Uterus (tissue), 4 donors: ENCODE measurements around the gene TAS1R3. TPM values are rescaled to one million over a fixed set of nuclear protein-coding genes. Genes with fewer than 3 reads are reported as not detected.

Experiments used
- DNase-seq, 2 donors: peaks; one replicate each; pipeline ENCODE4 v3.0.0-alpha.2; 2019 to 2020
- H3K27ac ChIP-seq, 2 donors: fragments of 200-600 bp; sonication (generic); 1 replicate in 1 of 2; 2 replicates in 1 of 2; pipeline ENCODE4 v1.5.1; 2016 to 2018
- H3K27me3 ChIP-seq, 2 donors: fragments of 200-600 bp; sonication (generic); one replicate each; pipeline ENCODE4 v1.5.1; 2018 to 2019; ENCODE audit warnings: control low read depth in 1 of 2
- H3K36me3 ChIP-seq, 2 donors: fragments of 200-600 bp; sonication (generic); one replicate each; pipeline ENCODE4 v1.5.1; 2019; ENCODE audit warnings: control low read depth in 1 of 2
- H3K4me1 ChIP-seq, 2 donors: fragments of 200-600 bp; sonication (generic); one replicate each; pipeline ENCODE4 v1.5.1; 2018 to 2019; ENCODE audit warnings: control low read depth in 1 of 2
- H3K4me3 ChIP-seq, 2 donors: fragments of 200-600 bp; sonication (generic); 1 replicate in 1 of 2; 2 replicates in 1 of 2; pipeline ENCODE4 v1.5.1; 2018 to 2019; ENCODE audit warnings: mild to moderate bottlenecking in 1 of 2
- H3K9me3 ChIP-seq, 2 donors: fragments of 200-600 bp; sonication (generic); one replicate each; pipeline ENCODE4 v1.5.1; 2019; ENCODE audit warnings: control low read depth in 1 of 2
- POLR2A ChIP-seq, 2 donors: fragments of 450-650 bp; IDR thresholded peaks; one replicate each; pipeline ENCODE4 v1.6.1; 2016; ENCODE audit warnings: antibody characterized with exemption in 2 of 2, mild to moderate bottlenecking in 1 of 2, moderate library complexity in 1 of 2
- intact Hi-C: fragments of 100-400 bp; cut with DNase I; formaldehyde crosslinking; loops from one replicate; pipeline ENCODE4 v1.15.1; 2023; ENCODE audit warnings: low total_unique reads
- total RNA-seq, 4 donors: library from RNA; depleted of rRNA in 3 of 4; stranded (reverse); fragments of >200 nt in 3 of 4; gene quantifications; one replicate each; pipeline versions ENCODE4 v1.1.0 to v1.2.4, GENCODE V29; 2014 to 2023
- TF ChIP-seq, protein P1 (sequence below), 4 experiments: fragments of 200-600 bp in 2 of 4; fragments of 450-650 bp in 2 of 4; sonication (generic) in 2 of 4; IDR thresholded peaks; one replicate each; pipeline ENCODE4 v1.5.1; 2016 to 2019; ENCODE audit warnings: antibody characterized with exemption in 4 of 4, mild to moderate bottlenecking in 2 of 4, moderate library complexity in 1 of 4
- donor health status: DM: yes; HTN: yes; CAD: no.

TAS1R3 gene
- total RNA-seq, 4 donors from 2014 or later: 0.14 to 0.34 TPM; not detected in 2

- peak overlapping the region; percentile 83 to 98 for H3K4me3 ChIP-seq
- H3K4me1 ChIP-seq: peaks cover 8 to 46% of the 10 kb centered on the region in 2 donors
- H3K27me3 ChIP-seq: no peaks in the 10 kb centered on the region
- no peaks in the 10 kb centered on the region for H3K36me3 ChIP-seq
- no peaks in the 10 kb centered on the region for H3K9me3 ChIP-seq
- H3K27ac ChIP-seq: peak overlapping the region; percentile 89 to 91
- no peak for TF ChIP-seq POLR2A (IDR thresholded peaks at IDR 0.05)
- TF ChIP-seq, protein P1, sequence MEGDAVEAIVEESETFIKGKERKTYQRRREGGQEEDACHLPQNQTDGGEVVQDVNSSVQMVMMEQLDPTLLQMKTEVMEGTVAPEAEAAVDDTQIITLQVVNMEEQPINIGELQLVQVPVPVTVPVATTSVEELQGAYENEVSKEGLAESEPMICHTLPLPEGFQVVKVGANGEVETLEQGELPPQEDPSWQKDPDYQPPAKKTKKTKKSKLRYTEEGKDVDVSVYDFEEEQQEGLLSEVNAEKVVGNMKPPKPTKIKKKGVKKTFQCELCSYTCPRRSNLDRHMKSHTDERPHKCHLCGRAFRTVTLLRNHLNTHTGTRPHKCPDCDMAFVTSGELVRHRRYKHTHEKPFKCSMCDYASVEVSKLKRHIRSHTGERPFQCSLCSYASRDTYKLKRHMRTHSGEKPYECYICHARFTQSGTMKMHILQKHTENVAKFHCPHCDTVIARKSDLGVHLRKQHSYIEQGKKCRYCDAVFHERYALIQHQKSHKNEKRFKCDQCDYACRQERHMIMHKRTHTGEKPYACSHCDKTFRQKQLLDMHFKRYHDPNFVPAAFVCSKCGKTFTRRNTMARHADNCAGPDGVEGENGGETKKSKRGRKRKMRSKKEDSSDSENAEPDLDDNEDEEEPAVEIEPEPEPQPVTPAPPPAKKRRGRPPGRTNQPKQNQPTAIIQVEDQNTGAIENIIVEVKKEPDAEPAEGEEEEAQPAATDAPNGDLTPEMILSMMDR (IDR thresholded peaks at IDR 0.05): no peak
- intact Hi-C loops: no loop called here
- peak in 1 of 2 donors; percentile 52 for DNase-seq
These were observed 5.6 kb upstream of the TAS1R3 start for GRCh38 chr1:1325288-1326074.

DNA sequence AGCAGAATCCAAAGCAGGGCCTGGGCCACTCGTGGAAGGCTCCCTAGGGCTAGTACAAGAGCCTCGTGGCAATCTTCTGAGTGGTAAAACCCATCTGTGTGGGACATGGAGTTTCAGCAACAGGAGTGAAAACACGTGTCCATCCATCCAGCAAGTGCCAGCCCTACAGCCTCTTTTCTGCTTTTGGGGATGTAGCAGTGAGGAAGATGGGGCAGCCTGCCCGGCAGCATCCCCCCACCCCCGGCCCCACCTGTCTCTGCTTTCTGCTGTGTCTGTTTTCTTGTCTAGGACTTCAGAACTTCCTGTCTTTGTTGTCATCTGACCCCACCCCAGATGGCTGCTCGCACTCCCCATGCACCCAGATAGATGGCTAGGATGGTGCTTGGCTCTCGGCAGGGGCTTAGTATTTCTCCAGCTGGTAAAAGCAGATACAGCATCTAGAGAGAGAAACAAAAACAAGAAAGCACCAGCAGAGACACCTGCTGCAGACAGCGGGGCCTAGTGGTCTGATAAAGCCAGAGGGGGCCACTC is 4.9 kb upstream of the TAS1R3 start:
- TF ChIP-seq POLR2A (IDR thresholded peaks at IDR 0.05): no peak
- TF ChIP-seq, protein P1 (IDR thresholded peaks at IDR 0.05): no peak
- H3K4me1 ChIP-seq: peaks cover 8 to 39% of the 10 kb centered on the region in 2 donors
- H3K9me3 ChIP-seq: no peaks in the 10 kb centered on the region
- no peaks in the 10 kb centered on the region for H3K36me3 ChIP-seq
- no peak overlapping the region for H3K27ac ChIP-seq
- H3K4me3 ChIP-seq: no peak overlapping the region
- no peaks in the 10 kb centered on the region for H3K27me3 ChIP-seq
- no peak for DNase-seq
- intact Hi-C loops: no loop called here

DNA sequence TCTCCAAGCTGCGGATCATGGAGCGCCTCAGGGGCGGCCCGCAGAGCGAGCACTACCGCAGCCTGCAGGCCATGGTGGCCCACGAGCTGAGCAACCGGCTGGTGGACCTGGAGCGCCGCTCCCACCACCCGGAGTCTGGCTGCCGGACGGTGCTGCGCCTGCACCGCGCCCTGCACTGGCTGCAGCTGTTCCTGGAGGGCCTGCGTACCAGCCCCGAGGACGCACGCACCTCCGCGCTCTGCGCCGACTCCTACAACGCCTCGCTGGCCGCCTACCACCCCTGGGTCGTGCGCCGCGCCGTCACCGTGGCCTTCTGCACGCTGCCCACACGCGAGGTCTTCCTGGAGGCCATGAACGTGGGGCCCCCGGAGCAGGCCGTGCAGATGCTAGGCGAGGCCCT is 3.8 kb upstream of the TAS1R3 start:
- H3K27ac ChIP-seq: no peak overlapping the region
- no peaks in the 10 kb centered on the region for H3K27me3 ChIP-seq
- DNase-seq: no peak
- no peaks in the 10 kb centered on the region for H3K36me3 ChIP-seq
- no peak for TF ChIP-seq POLR2A (IDR thresholded peaks at IDR 0.05)
- TF ChIP-seq, protein P1 (IDR thresholded peaks at IDR 0.05): no peak
- H3K4me1 ChIP-seq: peaks cover 8 to 31% of the 10 kb centered on the region in 2 donors
- H3K9me3 ChIP-seq: no peaks in the 10 kb centered on the region
- intact Hi-C loops: no loop called here
- no peak overlapping the region for H3K4me3 ChIP-seq

- intact Hi-C loops: no loop called here
- peaks cover 2 to 21% of the 10 kb centered on the region in 2 donors for H3K4me1 ChIP-seq
- DNase-seq: no peak
- TF ChIP-seq, protein P1 (IDR thresholded peaks at IDR 0.05): no peak
- TF ChIP-seq POLR2A (IDR thresholded peaks at IDR 0.05): no peak
- no peaks in the 10 kb centered on the region for H3K27me3 ChIP-seq
- H3K36me3 ChIP-seq: no peaks in the 10 kb centered on the region
- H3K27ac ChIP-seq: no peak overlapping the region
- H3K4me3 ChIP-seq: no peak overlapping the region
- H3K9me3 ChIP-seq: no peaks in the 10 kb centered on the region
These were observed 2.8 kb upstream of the TAS1R3 start for GRCh38 chr1:1328254-1328653.
